Limb (tissue), 2 donors: ENCODE measurements around the gene ZNF324B.
"Not testable (repeated sequence)": the region's sequence is repeated elsewhere in the genome, so short reads cannot be mapped to it uniquely, and the experiment has no call there.

Experiments used
- DNase-seq, 2 donors: peaks; one replicate each; pipeline ENCODE4 v3.0.0-alpha.2; 2016; ENCODE audit errors: extremely low spot score in 2 of 2

ZNF324B gene

DNA sequence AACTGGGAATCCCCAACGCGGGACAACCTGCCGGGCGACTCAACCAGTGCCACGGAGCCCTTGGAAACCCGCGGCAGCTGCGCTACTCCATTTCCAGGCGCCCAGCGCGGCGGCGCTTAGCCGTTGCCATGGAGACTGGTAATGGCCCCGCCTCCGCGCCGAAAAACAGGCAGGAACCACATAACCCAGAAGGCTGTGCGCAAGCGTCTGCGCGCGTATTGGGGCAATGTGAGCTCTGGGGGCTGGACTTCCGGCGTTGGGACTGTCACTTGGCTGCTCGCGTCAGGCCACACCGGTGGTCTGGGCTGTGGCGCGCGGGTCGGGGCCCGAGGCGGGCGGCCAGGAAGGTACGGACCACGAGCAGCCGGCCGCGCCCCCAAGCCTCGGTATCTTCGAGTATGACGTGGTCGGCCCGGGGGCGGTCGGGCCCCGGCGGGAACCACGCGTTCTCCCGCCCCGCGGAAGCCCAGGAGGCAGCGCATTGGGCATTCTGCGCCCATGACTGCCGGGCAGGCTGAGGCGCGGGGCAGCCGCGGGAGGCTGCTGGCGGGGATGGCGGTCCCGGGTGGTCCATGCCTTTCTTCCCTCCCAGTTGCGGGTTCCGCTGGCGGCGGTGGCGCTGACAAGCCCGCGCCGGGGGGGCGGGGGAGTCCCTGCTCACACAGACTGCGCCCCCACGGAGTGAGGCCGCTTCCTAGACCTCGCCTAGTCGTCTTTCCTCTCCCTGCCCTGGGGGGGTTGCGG lies at the start of gene ZNF324B:
Gene ZNF324B (plus strand): TSS at position 265 of the 744 bp plus-strand sequence. CDS start 2,080 bp downstream, outside the sequence.
- DNase-seq = peak; percentile 96

GRCh38 chr19:58401840-58402421 lies 49.5 kb upstream of the ZNF324B start:
- DNase-seq = no peak

GRCh38 chr19:58403920-58404478 lies 47.4 kb upstream of the ZNF324B start:
- DNase-seq = not testable (repeated sequence)

- no peak for DNase-seq
Measured at GRCh38 chr19:58406818-58407657, 44.4 kb upstream of the ZNF324B start.

DNA sequence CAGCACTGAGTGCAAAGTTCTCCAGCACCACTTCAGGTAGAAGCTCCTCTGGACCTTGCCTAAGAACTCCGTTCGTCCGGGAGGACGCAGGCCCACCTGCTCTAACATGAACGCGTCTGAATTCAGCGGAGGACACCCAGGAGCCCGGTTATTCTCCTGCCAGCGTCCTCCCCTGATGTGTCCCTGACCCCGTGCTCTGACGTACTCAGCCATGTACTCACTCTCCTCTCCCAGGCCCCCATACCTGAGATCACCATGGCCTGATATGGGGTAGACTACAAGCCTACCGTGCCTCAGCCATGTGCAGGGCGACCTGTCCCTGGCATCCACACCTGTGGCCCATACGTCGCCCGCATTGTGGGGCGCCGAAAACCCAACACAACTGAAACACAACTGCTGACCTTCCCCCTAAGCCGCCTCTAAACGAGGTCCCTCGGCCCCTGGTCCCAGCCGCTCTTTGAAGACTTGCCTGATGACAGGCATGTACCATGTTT lies 43.7 kb upstream of the ZNF324B start:
- no peak for DNase-seq

GRCh38 chr19:58408152-58409009 lies 43.0 kb upstream of the ZNF324B start, which contains the start of gene ZNF584:
ZNF584 (plus strand) TSS chr19:58408649; CDS start chr19:58409148, 499 bp downstream.
- DNase-seq = peak; percentile 97 to 98

DNA sequence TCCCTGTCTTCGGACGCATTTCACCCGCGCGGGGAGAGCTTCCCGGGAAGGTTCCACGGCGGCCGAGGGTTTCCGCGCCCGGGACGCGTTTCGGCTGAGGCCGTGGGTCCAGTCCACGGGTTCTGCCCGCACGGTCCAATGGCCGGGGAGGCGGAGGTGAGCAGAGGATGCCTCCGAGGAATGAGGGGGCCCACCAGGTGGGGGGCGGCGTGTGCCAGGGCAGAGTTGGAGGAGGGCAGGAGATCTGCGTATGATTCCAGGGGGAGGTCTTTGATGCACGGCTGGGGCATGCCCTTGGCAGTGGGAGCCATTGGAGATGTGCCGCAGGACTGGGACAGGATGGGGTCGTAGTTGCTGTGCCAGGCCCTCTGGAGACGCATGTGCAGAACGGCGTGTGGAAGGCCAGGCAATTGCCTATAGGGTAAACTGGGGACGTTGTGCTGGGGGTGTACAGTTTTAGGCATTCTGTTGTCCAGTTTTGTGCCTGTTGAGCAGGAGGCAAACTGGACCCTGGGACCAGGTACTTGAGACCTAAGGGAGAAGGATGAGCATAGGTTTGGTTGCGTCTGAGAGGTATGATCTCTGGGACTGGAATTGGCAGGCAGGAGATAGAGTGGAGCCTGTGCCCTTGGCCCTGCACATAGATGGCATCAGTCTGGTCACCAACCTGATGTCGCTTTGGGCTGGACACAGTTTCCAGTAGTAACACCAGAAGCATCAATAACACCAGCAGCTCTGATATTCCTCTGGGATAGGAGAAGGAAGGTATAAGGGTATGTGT lies 42.2 kb upstream of the ZNF324B start:
- DNase-seq = no peak

DNA sequence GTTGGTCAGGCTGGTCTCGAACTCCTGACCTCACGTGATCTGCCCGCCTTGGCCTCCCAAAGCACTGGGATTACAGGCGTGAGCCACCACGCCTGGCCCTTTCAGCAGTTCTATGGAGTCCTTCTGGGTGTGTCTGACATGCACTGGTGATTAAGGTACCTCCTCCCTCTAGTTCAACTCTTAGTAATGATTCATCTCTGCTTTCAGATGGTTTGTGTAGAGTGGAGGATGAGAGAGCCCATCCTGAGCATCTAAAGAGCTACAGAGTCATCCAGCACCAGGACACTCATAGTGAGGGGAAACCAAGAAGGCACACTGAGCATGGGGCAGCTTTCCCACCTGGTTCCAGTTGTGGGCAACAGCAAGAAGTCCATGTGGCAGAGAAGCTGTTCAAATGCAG lies 34.8 kb upstream of the ZNF324B start:
- no peak for DNase-seq

DNA sequence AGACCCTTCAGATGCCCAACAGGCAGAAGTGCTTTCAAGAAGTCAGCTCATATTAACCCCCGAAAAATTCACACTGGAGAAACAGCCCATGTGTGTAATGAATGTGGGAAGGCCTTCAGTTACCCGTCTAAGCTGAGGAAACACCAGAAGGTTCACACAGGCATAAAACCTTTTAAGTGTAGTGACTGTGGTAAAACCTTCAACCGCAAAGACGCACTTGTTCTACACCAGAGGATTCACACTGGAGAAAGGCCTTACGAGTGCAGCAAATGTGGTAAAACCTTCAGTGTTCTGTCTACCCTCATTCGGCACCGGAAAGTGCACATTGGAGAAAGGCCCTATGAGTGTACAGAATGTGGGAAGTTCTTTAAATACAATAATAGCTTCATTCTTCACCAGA lies 34.4 kb upstream of the ZNF324B start:
- no peak for DNase-seq

DNA sequence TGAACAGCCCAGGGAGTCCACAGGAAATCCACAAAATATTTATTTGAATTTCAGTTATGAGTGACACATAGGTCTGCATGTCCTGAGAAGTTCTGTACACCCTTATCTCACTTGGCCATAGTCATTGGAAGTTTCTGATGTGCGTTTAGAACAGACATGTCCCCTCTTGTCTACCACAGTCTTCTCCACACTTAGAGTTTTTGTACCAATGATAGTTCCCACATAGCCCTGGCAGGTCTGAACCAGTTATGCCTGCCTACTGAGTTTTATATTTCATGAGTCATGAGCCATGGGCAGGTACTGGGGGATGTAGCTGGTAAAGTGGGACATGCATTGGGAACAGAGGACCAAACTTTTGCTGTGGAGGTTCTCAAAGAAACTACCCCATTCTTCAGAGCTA lies 22.8 kb upstream of the ZNF324B start:
- DNase-seq = no peak

- no peak for DNase-seq
Measured at GRCh38 chr19:58429745-58430144, 21.7 kb upstream of the ZNF324B start.

DNA sequence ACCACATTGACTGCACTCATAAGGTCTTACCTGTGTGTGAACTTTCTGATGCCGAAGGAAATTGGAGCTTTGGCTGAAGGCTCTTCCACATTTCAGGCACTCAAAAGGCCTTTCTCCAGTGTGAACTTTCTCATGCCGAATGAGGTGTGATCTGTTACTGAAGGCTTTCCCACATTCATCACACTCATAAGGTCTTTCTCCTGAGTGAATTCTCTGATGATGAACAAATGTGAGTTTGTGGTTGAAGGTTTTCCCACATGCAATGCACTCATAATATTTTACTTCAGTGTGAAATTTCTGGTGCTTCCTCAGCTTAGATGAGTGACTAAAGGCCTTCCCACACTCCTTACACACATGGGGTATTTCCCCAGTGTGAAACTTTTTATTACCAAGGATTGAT lies 17.2 kb upstream of the ZNF324B start:
- DNase-seq = no peak

GRCh38 chr19:58439576-58440554 lies 11.6 kb upstream of the ZNF324B start, which contains the start of gene ZNF132:
ZNF132 (minus strand) TSS chr19:58440153; CDS start chr19:58439821, 332 bp downstream.
- peak; percentile 96 to 100 for DNase-seq

DNA sequence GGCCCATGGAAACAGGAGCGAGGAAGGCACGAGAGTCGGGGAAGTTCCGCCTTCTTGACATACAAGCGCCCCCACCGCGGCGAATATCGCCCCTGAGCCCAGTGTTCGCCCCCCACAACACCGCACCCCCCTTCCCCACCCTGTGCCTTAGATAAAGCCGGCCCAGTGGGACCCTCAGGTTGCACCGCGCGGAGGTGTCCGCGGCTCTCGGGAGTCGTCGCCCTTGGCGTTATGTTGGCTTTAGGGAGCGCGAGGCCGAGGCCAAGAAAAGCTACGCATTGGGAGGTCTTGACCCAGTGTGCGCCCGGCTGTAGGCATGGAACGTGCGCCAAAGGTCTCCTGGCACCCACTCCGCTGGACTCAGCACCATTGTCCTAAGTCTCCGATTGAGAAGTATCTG lies 10.9 kb upstream of the ZNF324B start:
- DNase-seq = no peak

GRCh38 chr19:58442986-58443385 lies 8.4 kb upstream of the ZNF324B start:
- not testable (repeated sequence) for DNase-seq

- DNase-seq = not testable (repeated sequence)
Measured at GRCh38 chr19:58448860-58449259, 2.6 kb upstream of the ZNF324B start.

GRCh38 chr19:58449980-58450379 lies 1.4 kb upstream of the ZNF324B start:
- DNase-seq = not testable (repeated sequence)

DNA sequence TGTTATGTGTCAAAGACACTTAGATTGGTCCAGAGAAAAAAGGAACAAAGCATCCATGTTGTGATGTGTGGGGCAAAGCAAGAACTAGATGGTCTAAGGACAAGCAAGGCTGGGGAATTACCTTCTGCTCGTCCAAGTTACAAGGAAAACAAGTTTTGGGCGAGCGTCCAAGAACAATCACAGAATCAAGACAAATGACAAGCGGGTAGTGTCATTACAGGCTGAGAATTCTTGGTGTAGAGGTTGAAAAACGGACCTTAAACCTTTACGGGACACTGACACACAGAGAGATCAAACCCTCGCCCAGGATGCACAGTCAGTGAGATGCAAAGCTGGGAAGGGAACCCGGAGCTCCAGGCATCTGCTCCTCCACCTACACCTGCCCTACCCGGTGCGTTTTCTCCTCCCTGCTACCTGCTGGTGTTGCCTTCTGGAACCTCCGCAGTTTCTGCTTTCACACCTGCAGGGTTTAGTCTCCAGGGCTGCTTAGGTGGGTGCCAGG lies 515 bp upstream of the ZNF324B start:
- no peak for DNase-seq
